Naive thymus-derived CD4-positive, alpha-beta T cell (primary cell): ENCODE data around the gene ADORA2B. TPM values are rescaled to one million over a fixed set of nuclear protein-coding genes. Genes with fewer than 3 reads are reported as not detected.

ENCODE experiments used
- ATAC-seq: fragments of 150-1000 bp; cut with Tn5 transposase; 2 replicates; pipeline ENCODE4 v1.10.0; 2021; ENCODE audit warnings: mild to moderate bottlenecking, moderate library complexity
- CTCF ChIA-PET: fragments of 350-600 bp; sonication (Branson Sonifier 250); formaldehyde crosslinking; loops from one replicate; lab custom pipeline; 2021; ENCODE audit warnings: antibody characterized with exemption; lab: Charles Lee
- POLR2A ChIA-PET: fragments of 350-600 bp; sonication (Branson Sonifier 250); formaldehyde crosslinking; loops from one replicate; lab custom pipeline; 2021; ENCODE audit warnings: antibody characterized with exemption, inconsistent platforms; lab: Charles Lee
- DNase-seq, 9 donors: peaks; one replicate each; pipeline versions ENCODE4 v3.0.0 to v3.0.0-alpha.2; 2020 to 2022; ENCODE audit warnings: mixed read lengths in 1 of 9
- H3K27ac ChIP-seq: one replicate; pipeline ENCODE4 v1.7.0; 2013; ENCODE audit warnings: mild to moderate bottlenecking, low read depth, low read length, moderate library complexity
- H3K27me3 ChIP-seq, 2 donors: one replicate each; pipeline ENCODE4 v1.7.0; 2013; ENCODE audit warnings: low read length in 2 of 2, mild to moderate bottlenecking in 2 of 2, moderate library complexity in 2 of 2; ENCODE audit not compliant: control insufficient read depth in 2 of 2, insufficient read depth in 2 of 2
- H3K36me3 ChIP-seq, 3 experiments: 1 replicate in 2 of 3; 2 replicates in 1 of 3; pipeline ENCODE4 v1.7.0; 2013; ENCODE audit warnings: low read length in 3 of 3, mild to moderate bottlenecking in 3 of 3, moderate library complexity in 1 of 3; ENCODE audit not compliant: insufficient read depth in 3 of 3, control insufficient read depth in 2 of 3
- H3K4me1 ChIP-seq, 2 donors: one replicate each; pipeline ENCODE4 v1.7.0; 2013; ENCODE audit warnings: low read length in 2 of 2, mild to moderate bottlenecking in 2 of 2, moderate library complexity in 1 of 2; ENCODE audit not compliant: control insufficient read depth in 2 of 2, insufficient read depth in 2 of 2
- H3K4me3 ChIP-seq: 2 replicates; pipeline ENCODE4 v1.7.0; 2013; ENCODE audit warnings: mild to moderate bottlenecking, low read length
- H3K9me3 ChIP-seq, 3 experiments: 1 replicate in 2 of 3; 2 replicates in 1 of 3; pipeline ENCODE4 v1.7.0; 2013; ENCODE audit warnings: low read length in 3 of 3; ENCODE audit not compliant: control insufficient read depth in 2 of 3
- H3K27ac Mint-ChIP-seq, 9 donors: one replicate each; pipeline ENCODE4 v1.8.0; 2020 to 2022; ENCODE audit warnings: mixed read lengths in 9 of 9, mild to moderate bottlenecking in 8 of 9, moderate library complexity in 5 of 9, inconsistent platforms in 2 of 9
- H3K27me3 Mint-ChIP-seq, 5 donors: one replicate each; pipeline ENCODE4 v1.8.0; 2021 to 2022; ENCODE audit warnings: mixed read lengths in 5 of 5, mild to moderate bottlenecking in 1 of 5
- H3K36me3 Mint-ChIP-seq, 5 donors: one replicate each; pipeline ENCODE4 v1.8.0; 2020 to 2022; ENCODE audit warnings: mixed read lengths in 5 of 5, mild to moderate bottlenecking in 3 of 5, inconsistent platforms in 1 of 5
- H3K4me1 Mint-ChIP-seq, 7 donors: one replicate each; pipeline ENCODE4 v1.8.0; 2020 to 2022; ENCODE audit warnings: mixed read lengths in 7 of 7, mild to moderate bottlenecking in 3 of 7, inconsistent platforms in 1 of 7
- H3K4me3 Mint-ChIP-seq, 10 donors: one replicate each; pipeline ENCODE4 v1.8.0; 2020 to 2022; ENCODE audit warnings: mild to moderate bottlenecking in 10 of 10, mixed read lengths in 10 of 10, moderate library complexity in 6 of 10, inconsistent platforms in 2 of 10
- H3K9me3 Mint-ChIP-seq, 11 donors: one replicate each; pipeline ENCODE4 v1.8.0; 2020 to 2022; ENCODE audit warnings: mixed read lengths in 11 of 11, mild to moderate bottlenecking in 4 of 11, inconsistent platforms in 1 of 11, moderate library complexity in 1 of 11
- intact Hi-C, 2 donors: fragments of 100-400 bp; cut with micrococcal nuclease; formaldehyde crosslinking; loops; one replicate each; pipeline ENCODE4 v1.15.1; 2023
- polyA plus RNA-seq, 2 donors: library from polyadenylated mRNA; unstranded; fragments of 300-500 nt; fragmentation: Illumina TruSeq; gene quantifications; one replicate each; pipeline ENCODE4 v1.2.3, GENCODE V29; 2021
- total RNA-seq, 6 experiments: library from RNA in 5 of 6; stranded (reverse) in 5 of 6; gene quantifications; 1 replicate in 5 of 6; 2 replicates in 1 of 6; pipeline ENCODE4 v1.2.3 and lab custom pipeline; 2021 to 2026

ADORA2B gene
- total and polyA plus RNA-seq, 7 experiments from 2014 or later, result 0.50 to 2.6 (median 1.6) TPM; not detected in 2

- intact Hi-C loops, result loop anchor here in 1 of 2 donors (10.0 kb wide), 1 partner anchor 1703 kb away; the partner anchor contains the start of gene HS3ST3B1
- H3K36me3 ChIP-seq, result peaks cover 12 to 65% (median 34%) of the 10 kb centered on the region in 3 experiments
Observed at GRCh38 chr17:16007439-16007838, 62.5 kb downstream of the ADORA2B start.

GRCh38 chr17:16013943-16014407, 69.0 kb downstream of the ADORA2B start:
- H3K4me1 Mint-ChIP-seq, result peaks cover 7 to 30% (median 15%) of the 10 kb centered on the region in 7 donors
- no peaks in the 10 kb centered on the region for H3K9me3 ChIP-seq
- H3K27ac ChIP-seq, result no peak overlapping the region
- H3K4me3 Mint-ChIP-seq, result no peak overlapping the region
- ATAC-seq, result no peak
- no peaks in the 10 kb centered on the region for H3K27me3 ChIP-seq
- peaks cover 3 to 42% (median 23%) of the 10 kb centered on the region in 5 donors for H3K36me3 Mint-ChIP-seq
- DNase-seq, result no peak
- H3K27ac Mint-ChIP-seq, result peak overlapping the region in 3 of 9 donors; percentile 9 to 34 (median 19)
- H3K36me3 ChIP-seq, result peaks cover 7 to 26% (median 22%) of the 10 kb centered on the region in 3 experiments
- ChIA-PET CTCF (no interaction called here), POLR2A (interaction anchor here (0.5 to 0.7 kb wide), 2 partner anchors 9 to 36 kb away, joined by 3 to 4 read pairs; no protein-coding TSS in a partner anchor)
- intact Hi-C loops, result no loop called here
- H3K4me1 ChIP-seq, result no peaks in the 10 kb centered on the region
- H3K4me3 ChIP-seq, result no peak overlapping the region
- no peaks in the 10 kb centered on the region for H3K27me3 Mint-ChIP-seq
- H3K9me3 Mint-ChIP-seq, result no peaks in the 10 kb centered on the region

More at GRCh38 chr17:16007439-16007838, 62.5 kb downstream of the ADORA2B start:
- ATAC-seq, result no peak
- Histone ChIP-seq H3K4me3 (no peak overlapping the region), H3K27me3 (no peaks in the 10 kb centered on the region), H3K9me3 (no peaks in the 10 kb centered on the region), H3K4me1 (no peaks in the 10 kb centered on the region), H3K27ac (no peak overlapping the region)
- Mint-ChIP-seq H3K4me1 (peaks cover 13 to 38% (median 24%) of the 10 kb centered on the region in 7 donors), H3K36me3 (peaks cover 21 to 58% (median 50%) of the 10 kb centered on the region in 5 donors), H3K4me3 (no peak overlapping the region), H3K9me3 (peaks cover 0 to 2% (median 0%) of the 10 kb centered on the region in 11 donors), H3K27me3 (no peaks in the 10 kb centered on the region), H3K27ac (peak overlapping the region in 2 of 9 donors; percentile 5 to 26)
- ChIA-PET CTCF (interaction anchor here (0.5 kb wide), 1 partner anchor 9 kb away, joined by 3 read pairs; no protein-coding TSS in a partner anchor), POLR2A (no interaction called here)
- DNase-seq, result no peak

- Mint-ChIP-seq H3K27me3 (no peaks in the 10 kb centered on the region), H3K4me3 (no peak overlapping the region), H3K36me3 (peaks cover 8 to 36% (median 20%) of the 10 kb centered on the region in 5 donors), H3K9me3 (no peaks in the 10 kb centered on the region), H3K27ac (peak overlapping the region in 6 of 9 donors; percentile 23 to 82 (median 56)), H3K4me1 (peaks cover 4 to 39% (median 15%) of the 10 kb centered on the region in 7 donors)
- H3K4me3 ChIP-seq, result no peak overlapping the region
- no peaks in the 10 kb centered on the region for H3K4me1 ChIP-seq
- H3K36me3 ChIP-seq, result peaks cover 7 to 31% (median 12%) of the 10 kb centered on the region in 3 experiments
- no peaks in the 10 kb centered on the region for H3K9me3 ChIP-seq
- POLR2A ChIA-PET, result interaction anchor here (0.6 kb wide), 1 partner anchor 134 kb away, joined by 3 read pairs; no protein-coding TSS in a partner anchor
- CTCF ChIA-PET, result no interaction called here
- no peak for DNase-seq
- intact Hi-C loops, result no loop called here
- no peak overlapping the region for H3K27ac ChIP-seq
- H3K27me3 ChIP-seq, result no peaks in the 10 kb centered on the region
- ATAC-seq, result no peak
Observed at GRCh38 chr17:16019347-16019746, 74.4 kb downstream of the ADORA2B start.

GRCh38 chr17:16023881-16024280, 79.0 kb downstream of the ADORA2B start:
- peaks cover 0 to 30% (median 19%) of the 10 kb centered on the region in 7 donors for H3K4me1 Mint-ChIP-seq
- intact Hi-C loops, result loop anchor here in 1 of 2 donors (10.0 kb wide), 1 partner anchor 191 kb away; the partner anchor contains the start of genes NCOR1 and PIGL
- no peaks in the 10 kb centered on the region for H3K9me3 ChIP-seq
- no peaks in the 10 kb centered on the region for H3K27me3 ChIP-seq
- no peaks in the 10 kb centered on the region for H3K4me1 ChIP-seq
- ChIA-PET POLR2A (interaction anchor here (0.7 kb wide), 1 partner anchor 22 kb away, joined by 3 read pairs; no protein-coding TSS in a partner anchor), CTCF (no interaction called here)
- peak overlapping the region in 1 of 9 donors; percentile 82 for H3K27ac Mint-ChIP-seq
- peaks cover 14 to 57% (median 35%) of the 10 kb centered on the region in 3 experiments for H3K36me3 ChIP-seq
- H3K27ac ChIP-seq, result no peak overlapping the region
- no peaks in the 10 kb centered on the region for H3K9me3 Mint-ChIP-seq
- ATAC-seq (no peak), DNase-seq (no peak)
- no peak overlapping the region for H3K4me3 ChIP-seq
- H3K27me3 Mint-ChIP-seq, result no peaks in the 10 kb centered on the region
- peaks cover 20 to 55% (median 35%) of the 10 kb centered on the region in 5 donors for H3K36me3 Mint-ChIP-seq
- H3K4me3 Mint-ChIP-seq, result no peak overlapping the region

- H3K4me1 Mint-ChIP-seq, result peaks cover 0 to 28% (median 19%) of the 10 kb centered on the region in 7 donors
- no peaks in the 10 kb centered on the region for H3K4me1 ChIP-seq
- POLR2A ChIA-PET, result no interaction called here
- no peaks in the 10 kb centered on the region for H3K9me3 ChIP-seq
- peak overlapping the region in 5 of 9 donors; percentile 21 to 94 (median 68) for H3K27ac Mint-ChIP-seq
- no peaks in the 10 kb centered on the region for H3K27me3 Mint-ChIP-seq
- no peak overlapping the region for H3K4me3 ChIP-seq
- no peak for DNase-seq
- peaks cover 18 to 56% (median 35%) of the 10 kb centered on the region in 5 donors for H3K36me3 Mint-ChIP-seq
- H3K9me3 Mint-ChIP-seq, result no peaks in the 10 kb centered on the region
- H3K4me3 Mint-ChIP-seq, result no peak overlapping the region
- peaks cover 18 to 59% (median 43%) of the 10 kb centered on the region in 3 experiments for H3K36me3 ChIP-seq
- intact Hi-C loops, result loop anchor here in 1 of 2 donors (10.0 kb wide), 1 partner anchor 190 kb away; the partner anchor contains the start of genes NCOR1 and PIGL
- H3K27me3 ChIP-seq, result no peaks in the 10 kb centered on the region
- ATAC-seq, result no peak
- no peak overlapping the region for H3K27ac ChIP-seq
- CTCF ChIA-PET, result no interaction called here
Observed at GRCh38 chr17:16025202-16025601, 80.3 kb downstream of the ADORA2B start.
